ENCODE measurements around the gene CHRNA1.
A peak's percentile ranks its signal among the peaks of the same experiment; 100 is the strongest.

CHRNA1 gene

DNA sequence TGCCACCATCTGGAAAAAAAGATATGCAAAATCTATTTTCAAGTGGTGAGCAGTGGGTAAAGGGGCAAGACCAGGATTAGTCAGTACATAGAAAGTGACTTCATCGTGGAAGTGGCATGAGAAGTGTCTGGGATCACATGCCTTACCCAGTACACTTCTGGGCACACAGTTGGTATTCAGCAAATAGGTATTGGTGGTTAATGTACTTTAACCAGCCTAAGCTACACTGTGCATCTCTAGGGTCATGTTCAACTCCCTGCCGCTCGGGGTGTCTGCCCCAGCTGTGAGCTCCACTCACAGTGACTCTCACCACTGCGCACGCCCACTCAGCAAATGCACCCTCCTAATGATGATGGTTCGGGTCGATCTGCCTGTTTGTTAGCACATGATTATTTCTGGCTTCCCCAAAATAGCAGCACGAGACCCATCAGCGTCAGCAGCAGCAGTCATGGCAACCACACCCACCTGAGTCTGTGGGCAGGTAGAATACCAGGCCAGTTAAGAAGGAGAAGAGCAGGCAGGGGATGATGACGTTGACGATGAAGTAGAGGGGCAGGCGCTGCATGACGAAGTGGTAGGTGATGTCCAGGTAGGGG, 11.1 kb downstream of the CHRNA1 start:
- H3K36me3 ChIP-seq (ENCODE audit: insufficient read depth, low read depth, low read length) = no peaks in the 10 kb centered on the region
- peaks cover 9% of the 10 kb centered on the region for H3K4me1 ChIP-seq (ENCODE audit: insufficient read depth, low read length)
- no peaks in the 10 kb centered on the region for H3K27me3 ChIP-seq (ENCODE audit: insufficient read depth, low read length)
- no peak overlapping the region for H3K9ac ChIP-seq (ENCODE audit: low read depth, low read length)
- no peaks in the 10 kb centered on the region for H3K9me3 ChIP-seq (ENCODE audit: insufficient read depth, low read depth, low read length)
- H3K27ac ChIP-seq (ENCODE audit: low read length) = no peak overlapping the region
- H3K4me3 ChIP-seq (ENCODE audit: low read length) = no peak overlapping the region

DNA sequence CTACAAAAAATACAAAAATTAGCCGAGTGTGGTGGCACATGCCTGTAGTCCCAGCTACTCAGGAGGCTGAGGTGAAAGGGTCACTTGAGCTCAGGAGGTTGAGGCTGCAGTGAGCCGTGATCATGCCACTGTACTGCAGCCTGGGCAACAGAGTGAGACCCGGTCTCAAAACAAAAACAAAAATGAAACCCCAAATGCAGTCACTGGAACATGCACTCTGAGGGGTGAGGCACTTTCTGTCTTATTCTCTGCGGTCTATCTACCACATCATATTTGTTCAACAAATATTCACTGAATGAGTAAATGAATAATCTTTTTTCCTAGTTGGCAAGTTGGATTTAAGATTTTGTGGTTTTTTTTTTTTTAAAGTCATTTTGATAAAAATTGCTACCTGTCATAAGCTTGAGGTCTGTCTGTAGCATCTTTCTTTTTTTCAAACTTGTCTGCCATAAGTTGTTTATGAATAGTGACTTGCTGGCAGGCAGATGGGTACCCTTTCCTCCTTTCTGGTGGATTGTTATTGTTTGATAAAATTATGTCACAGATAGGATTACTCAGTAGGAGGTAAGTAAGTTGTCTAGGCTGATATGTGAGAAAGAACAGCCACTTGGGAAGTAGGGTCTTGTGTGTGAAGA, 11.8 kb downstream of the CHRNA1 start:
- no peak overlapping the region for H3K27ac ChIP-seq (ENCODE audit: low read length)

DNA sequence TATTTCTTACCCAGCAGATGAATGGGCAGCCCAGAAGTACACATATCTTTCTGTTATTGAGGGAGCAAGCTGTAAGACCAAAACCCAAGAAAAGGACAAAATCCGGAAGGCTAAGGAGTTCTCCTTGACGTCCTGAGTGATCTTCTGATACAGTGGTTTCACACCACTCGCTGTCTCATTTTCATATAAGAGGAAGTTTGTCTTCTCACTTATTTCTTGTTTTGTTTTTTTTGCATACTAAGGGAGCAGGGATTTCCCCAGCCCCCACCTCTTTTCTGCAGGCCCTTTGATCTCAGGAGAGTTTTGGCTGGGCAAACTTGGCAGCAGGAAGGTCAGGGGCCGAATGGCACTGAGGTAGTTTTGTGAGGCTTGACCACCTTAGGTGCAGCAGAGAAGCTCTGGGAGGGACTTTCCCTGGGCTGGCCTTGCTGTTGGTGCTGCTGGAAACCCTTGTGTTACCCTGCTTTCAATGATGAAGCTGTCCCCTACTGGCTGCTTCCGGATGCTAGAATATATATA, 13.3 kb downstream of the CHRNA1 start:
- Histone ChIP-seq H3K4me1 (ENCODE audit: insufficient read depth, low read length) (peaks cover 9% of the 10 kb centered on the region), H3K27ac (ENCODE audit: low read length) (no peak overlapping the region), H3K4me3 (ENCODE audit: low read length) (no peak overlapping the region), H3K9ac (ENCODE audit: low read depth, low read length) (no peak overlapping the region), H3K9me3 (ENCODE audit: insufficient read depth, low read depth, low read length) (no peaks in the 10 kb centered on the region), H3K36me3 (ENCODE audit: insufficient read depth, low read depth, low read length) (no peaks in the 10 kb centered on the region), H3K27me3 (ENCODE audit: insufficient read depth, low read length) (no peaks in the 10 kb centered on the region)

More for the DNA sequence above, 11.8 kb downstream of the CHRNA1 start:
- Histone ChIP-seq H3K9ac (ENCODE audit: low read depth, low read length) (no peak overlapping the region), H3K9me3 (ENCODE audit: insufficient read depth, low read depth, low read length) (no peaks in the 10 kb centered on the region), H3K4me1 (ENCODE audit: insufficient read depth, low read length) (peaks cover 9% of the 10 kb centered on the region), H3K4me3 (ENCODE audit: low read length) (no peak overlapping the region), H3K27me3 (ENCODE audit: insufficient read depth, low read length) (no peaks in the 10 kb centered on the region), H3K36me3 (ENCODE audit: insufficient read depth, low read depth, low read length) (no peaks in the 10 kb centered on the region)

DNA sequence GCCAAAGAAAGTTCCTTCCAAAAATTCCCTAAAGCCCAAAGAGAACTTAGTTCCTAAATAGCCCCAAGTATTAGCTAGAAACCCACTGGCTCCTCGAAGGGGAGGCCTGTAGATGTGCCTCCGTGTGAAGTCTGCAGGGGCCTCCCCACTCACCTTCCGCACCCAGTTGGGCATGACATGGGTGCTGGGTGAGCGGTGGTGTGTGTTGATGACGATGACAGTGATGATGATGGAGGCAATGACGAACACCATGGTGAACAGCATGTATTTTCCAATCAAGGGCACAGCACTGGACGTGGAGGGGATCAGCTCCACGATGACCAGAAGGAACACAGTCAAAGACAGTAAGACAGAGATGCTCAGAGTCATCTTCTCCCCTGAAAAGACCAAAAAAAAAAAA, 14.5 kb downstream of the CHRNA1 start:
- Histone ChIP-seq H3K36me3 (ENCODE audit: insufficient read depth, low read depth, low read length) (no peaks in the 10 kb centered on the region), H3K27me3 (ENCODE audit: insufficient read depth, low read length) (no peaks in the 10 kb centered on the region), H3K9me3 (ENCODE audit: insufficient read depth, low read depth, low read length) (no peaks in the 10 kb centered on the region), H3K4me3 (ENCODE audit: low read length) (no peak overlapping the region), H3K27ac (ENCODE audit: low read length) (no peak overlapping the region), H3K4me1 (ENCODE audit: insufficient read depth, low read length) (peaks cover 9% of the 10 kb centered on the region), H3K9ac (ENCODE audit: low read depth, low read length) (no peak overlapping the region; the same call in 1 of the 2 replicates)

DNA sequence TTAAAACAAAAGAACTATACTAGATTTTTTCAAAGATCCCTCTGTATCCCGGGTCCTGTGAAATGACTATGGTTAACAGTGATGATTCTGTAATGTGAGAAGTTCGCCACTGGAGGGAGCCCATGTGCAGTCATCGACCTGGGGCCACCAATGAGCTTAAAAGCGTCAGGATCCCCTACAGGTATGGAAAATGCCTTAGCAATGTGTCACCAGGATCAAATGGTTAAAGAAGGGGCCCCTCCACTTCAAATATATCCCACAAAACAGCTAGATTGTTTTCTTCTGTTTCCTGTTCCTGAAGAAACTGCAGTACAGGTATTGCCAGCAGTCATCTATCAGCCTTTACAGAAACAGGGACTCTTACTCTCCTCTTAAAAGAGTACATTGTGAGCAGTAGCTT, 15.3 kb downstream of the CHRNA1 start:
- 0 out of 2 replicates have a peak overlapping the region, but pooled peaks have one; percentile 4 for H3K4me3 ChIP-seq (ENCODE audit: low read length)
- H3K4me1 ChIP-seq (ENCODE audit: insufficient read depth, low read length) = peaks cover 9% of the 10 kb centered on the region
- H3K27me3 ChIP-seq (ENCODE audit: insufficient read depth, low read length) = no peaks in the 10 kb centered on the region
- no peaks in the 10 kb centered on the region for H3K36me3 ChIP-seq (ENCODE audit: insufficient read depth, low read depth, low read length)
- H3K27ac ChIP-seq (ENCODE audit: low read length) = no peak overlapping the region
- peak overlapping the region; percentile 14; the same call in 1 of the 2 replicates for H3K9ac ChIP-seq (ENCODE audit: low read depth, low read length)
- no peaks in the 10 kb centered on the region for H3K9me3 ChIP-seq (ENCODE audit: insufficient read depth, low read depth, low read length)

GRCh38 chr2:174745142-174745541, 19.1 kb downstream of the CHRNA1 start:
- Histone ChIP-seq H3K9me3 (ENCODE audit: insufficient read depth, low read depth, low read length) (no peaks in the 10 kb centered on the region), H3K4me3 (ENCODE audit: low read length) (no peak overlapping the region), H3K4me1 (ENCODE audit: insufficient read depth, low read length) (peaks cover 6% of the 10 kb centered on the region), H3K27me3 (ENCODE audit: insufficient read depth, low read length) (no peaks in the 10 kb centered on the region), H3K27ac (ENCODE audit: low read length) (no peak overlapping the region), H3K9ac (ENCODE audit: low read depth, low read length) (no peak overlapping the region), H3K36me3 (ENCODE audit: insufficient read depth, low read depth, low read length) (no peaks in the 10 kb centered on the region)

DNA sequence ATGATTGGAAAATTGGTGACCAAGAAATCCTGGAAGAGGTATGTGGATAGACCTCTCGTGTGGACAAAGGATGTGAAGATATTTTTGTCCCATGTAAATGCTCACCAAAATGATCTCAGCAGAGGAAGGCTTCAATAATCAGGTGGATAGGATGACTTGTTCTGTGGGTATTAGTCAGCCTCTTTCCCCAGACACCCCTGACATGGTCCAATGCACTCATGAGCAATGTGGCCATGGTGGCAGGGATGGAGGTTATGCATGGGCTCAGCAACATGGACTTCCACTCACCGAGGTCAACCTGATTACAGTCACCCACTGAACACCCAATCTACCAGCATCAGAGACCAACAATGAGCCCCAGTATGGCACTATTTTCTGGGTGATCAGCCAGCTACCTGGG, 20.2 kb downstream of the CHRNA1 start:
- no peaks in the 10 kb centered on the region for H3K9me3 ChIP-seq (ENCODE audit: insufficient read depth, low read depth, low read length)
- H3K9ac ChIP-seq (ENCODE audit: low read depth, low read length) = no peak overlapping the region
- H3K4me3 ChIP-seq (ENCODE audit: low read length) = no peak overlapping the region
- H3K27ac ChIP-seq (ENCODE audit: low read length) = no peak overlapping the region
- H3K36me3 ChIP-seq (ENCODE audit: insufficient read depth, low read depth, low read length) = no peaks in the 10 kb centered on the region
- no peaks in the 10 kb centered on the region for H3K27me3 ChIP-seq (ENCODE audit: insufficient read depth, low read length)
- peaks cover 2% of the 10 kb centered on the region for H3K4me1 ChIP-seq (ENCODE audit: insufficient read depth, low read length)

DNA sequence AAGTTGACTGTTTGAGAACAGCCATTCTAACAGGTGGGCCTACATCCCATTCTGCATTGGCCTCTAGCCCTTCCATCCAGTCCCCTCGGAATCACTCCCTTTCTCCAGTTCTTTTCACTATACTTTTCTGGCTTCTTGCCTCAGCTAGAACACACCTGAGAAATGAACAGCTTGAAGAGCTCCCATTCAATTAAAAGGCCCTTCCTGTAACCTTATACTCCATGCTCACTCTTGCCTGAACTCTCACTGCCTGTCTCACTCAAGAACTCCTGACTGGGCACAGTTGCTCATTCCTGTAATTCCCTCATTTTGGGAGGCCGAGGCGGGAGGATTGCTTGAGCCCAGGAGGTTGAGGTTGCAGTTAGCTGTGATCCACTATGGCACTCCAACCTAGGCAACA, 23.6 kb downstream of the CHRNA1 start:
- H3K9me3 ChIP-seq (ENCODE audit: insufficient read depth, low read depth, low read length) = no peaks in the 10 kb centered on the region
- H3K4me1 ChIP-seq (ENCODE audit: insufficient read depth, low read length) = no peaks in the 10 kb centered on the region; the same call in 1 of the 2 replicates
- H3K4me3 ChIP-seq (ENCODE audit: low read length) = no peak overlapping the region
- H3K27ac ChIP-seq (ENCODE audit: low read length) = no peak overlapping the region
- no peak overlapping the region for H3K9ac ChIP-seq (ENCODE audit: low read depth, low read length)
- H3K36me3 ChIP-seq (ENCODE audit: insufficient read depth, low read depth, low read length) = no peaks in the 10 kb centered on the region
- no peaks in the 10 kb centered on the region for H3K27me3 ChIP-seq (ENCODE audit: insufficient read depth, low read length)

- Histone ChIP-seq H3K4me1 (ENCODE audit: insufficient read depth, low read length) (no peaks in the 10 kb centered on the region), H3K27ac (ENCODE audit: low read length) (no peak overlapping the region), H3K9ac (ENCODE audit: low read depth, low read length) (no peak overlapping the region), H3K27me3 (ENCODE audit: insufficient read depth, low read length) (no peaks in the 10 kb centered on the region; the same call in 1 of the 2 replicates), H3K9me3 (ENCODE audit: insufficient read depth, low read depth, low read length) (no peaks in the 10 kb centered on the region), H3K36me3 (ENCODE audit: insufficient read depth, low read depth, low read length) (no peaks in the 10 kb centered on the region), H3K4me3 (ENCODE audit: low read length) (no peak overlapping the region)
Observed at GRCh38 chr2:174738841-174739240, 25.4 kb downstream of the CHRNA1 start.

DNA sequence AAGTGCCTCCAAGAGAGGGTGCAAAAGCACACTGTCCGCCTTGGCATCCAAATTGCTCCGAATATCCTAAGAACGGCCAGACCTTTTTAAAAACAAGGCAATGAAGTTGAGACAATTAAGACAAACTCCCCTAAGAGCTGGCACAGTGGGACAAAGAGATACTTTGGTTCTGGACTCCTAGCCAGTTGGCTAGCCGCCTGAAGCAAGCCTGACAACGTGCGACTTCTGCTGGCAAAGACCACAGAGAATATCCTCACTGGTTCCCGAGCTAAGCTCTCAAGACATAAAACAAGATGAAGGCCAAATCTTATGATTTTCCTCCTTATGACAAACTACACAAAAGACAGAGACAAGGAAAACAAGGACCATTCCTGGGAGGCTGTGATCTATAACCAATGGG, 32.7 kb downstream of the CHRNA1 start:
- no peak overlapping the region for H3K27ac ChIP-seq (ENCODE audit: low read length)
- no peaks in the 10 kb centered on the region for H3K36me3 ChIP-seq (ENCODE audit: insufficient read depth, low read depth, low read length)
- no peak overlapping the region for H3K4me3 ChIP-seq (ENCODE audit: low read length)
- no peak overlapping the region for H3K9ac ChIP-seq (ENCODE audit: low read depth, low read length)
- H3K27me3 ChIP-seq (ENCODE audit: insufficient read depth, low read length) = peaks cover 45% of the 10 kb centered on the region
- no peaks in the 10 kb centered on the region for H3K4me1 ChIP-seq (ENCODE audit: insufficient read depth, low read length)
- no peaks in the 10 kb centered on the region for H3K9me3 ChIP-seq (ENCODE audit: insufficient read depth, low read depth, low read length)

DNA sequence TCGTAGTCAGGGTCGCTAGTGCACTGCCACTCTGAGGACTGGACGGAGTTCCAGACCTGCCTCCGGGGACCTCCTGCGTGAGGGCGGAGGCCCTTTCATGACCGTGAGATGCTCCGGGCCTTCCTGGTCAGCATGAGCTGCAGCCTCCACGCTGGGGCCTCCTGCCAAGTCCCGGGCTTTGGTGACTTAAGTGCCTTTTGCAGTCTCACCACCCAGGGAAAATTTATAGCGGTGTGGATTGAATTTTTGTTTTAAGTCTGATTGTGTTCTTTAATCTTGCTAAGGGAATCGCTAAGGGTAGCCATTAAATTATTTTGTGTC, 33.6 kb downstream of the CHRNA1 start:
- Histone ChIP-seq H3K27ac (ENCODE audit: low read length) (no peak overlapping the region), H3K4me3 (ENCODE audit: low read length) (peak overlapping the region; percentile 79)

More for the DNA sequence above, 33.6 kb downstream of the CHRNA1 start:
- H3K9me3 ChIP-seq (ENCODE audit: insufficient read depth, low read depth, low read length) = no peaks in the 10 kb centered on the region
- no peaks in the 10 kb centered on the region for H3K4me1 ChIP-seq (ENCODE audit: insufficient read depth, low read length)
- H3K27me3 ChIP-seq (ENCODE audit: insufficient read depth, low read length) = peaks cover 45% of the 10 kb centered on the region
- H3K36me3 ChIP-seq (ENCODE audit: insufficient read depth, low read depth, low read length) = no peaks in the 10 kb centered on the region
- peak overlapping the region; percentile 60; the same call in 1 of the 2 replicates for H3K9ac ChIP-seq (ENCODE audit: low read depth, low read length)
